Natural killer cell (primary cell): Measurements from ENCODE around the gene ARID1B. TPM values are rescaled to one million over a fixed set of nuclear protein-coding genes. Genes with fewer than 3 reads are reported as not detected.
A peak's percentile ranks its signal among the peaks of the same experiment; 100 is the strongest.

ENCODE experiments used
- ATAC-seq, 3 donors: fragments of 150-1000 bp in 2 of 3; fragments of 200-7000 bp in 1 of 3; cut with Tn5 transposase; 1 replicate in 1 of 3; 2 replicates in 2 of 3; pipeline ENCODE4 v1.10.0; 2021; ENCODE audit warnings: mild to moderate bottlenecking in 2 of 3, moderate library complexity in 2 of 3
- DNase-seq, 2 donors: peaks; one replicate each; pipeline versions ENCODE4 v3.0.0 to v3.0.0-alpha.2; 2013 to 2021; ENCODE audit warnings: mixed read lengths in 1 of 2
- H3K27ac ChIP-seq: one replicate; pipeline ENCODE4 v1.5.1; 2013; ENCODE audit warnings: mild to moderate bottlenecking, low read length
- H3K27me3 ChIP-seq: one replicate; pipeline ENCODE4 v1.6.1; 2013; ENCODE audit warnings: low read length; ENCODE audit not compliant: control insufficient read depth, insufficient read depth
- H3K36me3 ChIP-seq: one replicate; pipeline ENCODE4 v1.6.1; 2013; ENCODE audit warnings: low read length; ENCODE audit not compliant: control insufficient read depth, insufficient read depth
- H3K4me1 ChIP-seq: one replicate; pipeline ENCODE4 v1.6.1; 2013; ENCODE audit warnings: low read length; ENCODE audit not compliant: control insufficient read depth, insufficient read depth
- H3K4me3 ChIP-seq: one replicate; pipeline ENCODE4 v1.5.1; 2013; ENCODE audit warnings: low read length
- H3K9me3 ChIP-seq: one replicate; pipeline ENCODE4 v1.6.1; 2013; ENCODE audit warnings: low read length; ENCODE audit not compliant: control insufficient read depth, insufficient read depth
- H3K27ac Mint-ChIP-seq, 2 donors: one replicate each; pipeline ENCODE4 v1.8.0; 2022; ENCODE audit warnings: mild to moderate bottlenecking in 2 of 2, mixed read lengths in 2 of 2, moderate library complexity in 1 of 2
- H3K27me3 Mint-ChIP-seq, 2 donors: one replicate each; pipeline ENCODE4 v1.8.0; 2022; ENCODE audit warnings: low read depth in 2 of 2, mixed read lengths in 2 of 2
- H3K36me3 Mint-ChIP-seq: one replicate; pipeline ENCODE4 v1.8.0; 2022; ENCODE audit warnings: mixed read lengths
- H3K4me1 Mint-ChIP-seq, 2 donors: one replicate each; pipeline ENCODE4 v1.8.0; 2022; ENCODE audit warnings: mixed read lengths in 2 of 2
- H3K4me3 Mint-ChIP-seq: one replicate; pipeline ENCODE4 v1.8.0; 2022; ENCODE audit warnings: mild to moderate bottlenecking, moderate library complexity, mixed read lengths
- H3K9me3 Mint-ChIP-seq, 2 donors: one replicate each; pipeline ENCODE4 v1.8.0; 2022; ENCODE audit warnings: mixed read lengths in 2 of 2
- WGBS: methylation state at CpG from one replicate; pipeline ENCODE4 v1.1.7; 2013; ENCODE audit warnings: missing lambda C conversion rate; ENCODE audit not compliant: insufficient coverage; 5-methylcytosine and 5-hydroxymethylcytosine counted together
- intact Hi-C: fragments of 100-400 bp; cut with micrococcal nuclease; formaldehyde crosslinking; loops from one replicate; pipeline ENCODE4 v1.14.2; 2022
- total RNA-seq, 4 donors: library from RNA; stranded (reverse); fragments of 120-200 nt in 1 of 4; gene quantifications; one replicate each; pipeline versions ENCODE4 v1.2.3 to v1.2.4, GENCODE V29; 2013 to 2022
- TF ChIP-seq, protein P1 (sequence below): fragments of 200-600 bp; IDR thresholded peaks from one replicate; pipeline ENCODE4 v1.8.0; 2022; ENCODE audit warnings: antibody characterized with exemption

ARID1B gene
- total RNA-seq, 3 donors from 2014 or later (not counting 1 experiment from before 2014, with no cell fraction given): 180 to 201 (median 189) TPM

GRCh38 chr6:156998794-156999330 is 221.7 kb downstream of the ARID1B start:
- peaks cover 4% of the 10 kb centered on the region for H3K4me1 ChIP-seq
- intact Hi-C loops: no loop called here
- H3K27me3 ChIP-seq: no peaks in the 10 kb centered on the region
- DNase-seq (no peak), ATAC-seq (no peak)
- peaks cover 49 to 50% of the 10 kb centered on the region in 2 donors for H3K4me1 Mint-ChIP-seq
- TF ChIP-seq, protein P1, sequence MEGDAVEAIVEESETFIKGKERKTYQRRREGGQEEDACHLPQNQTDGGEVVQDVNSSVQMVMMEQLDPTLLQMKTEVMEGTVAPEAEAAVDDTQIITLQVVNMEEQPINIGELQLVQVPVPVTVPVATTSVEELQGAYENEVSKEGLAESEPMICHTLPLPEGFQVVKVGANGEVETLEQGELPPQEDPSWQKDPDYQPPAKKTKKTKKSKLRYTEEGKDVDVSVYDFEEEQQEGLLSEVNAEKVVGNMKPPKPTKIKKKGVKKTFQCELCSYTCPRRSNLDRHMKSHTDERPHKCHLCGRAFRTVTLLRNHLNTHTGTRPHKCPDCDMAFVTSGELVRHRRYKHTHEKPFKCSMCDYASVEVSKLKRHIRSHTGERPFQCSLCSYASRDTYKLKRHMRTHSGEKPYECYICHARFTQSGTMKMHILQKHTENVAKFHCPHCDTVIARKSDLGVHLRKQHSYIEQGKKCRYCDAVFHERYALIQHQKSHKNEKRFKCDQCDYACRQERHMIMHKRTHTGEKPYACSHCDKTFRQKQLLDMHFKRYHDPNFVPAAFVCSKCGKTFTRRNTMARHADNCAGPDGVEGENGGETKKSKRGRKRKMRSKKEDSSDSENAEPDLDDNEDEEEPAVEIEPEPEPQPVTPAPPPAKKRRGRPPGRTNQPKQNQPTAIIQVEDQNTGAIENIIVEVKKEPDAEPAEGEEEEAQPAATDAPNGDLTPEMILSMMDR: no peak
- no peaks in the 10 kb centered on the region for H3K36me3 Mint-ChIP-seq
- H3K9me3 Mint-ChIP-seq: no peaks in the 10 kb centered on the region
- H3K36me3 ChIP-seq: no peaks in the 10 kb centered on the region
- no peaks in the 10 kb centered on the region for H3K27me3 Mint-ChIP-seq
- 100% methylated on average over 6 of the region's 7 CpGs for WGBS
- H3K27ac Mint-ChIP-seq: no peak overlapping the region
- H3K9me3 ChIP-seq: no peaks in the 10 kb centered on the region
- H3K4me3 ChIP-seq: no peak overlapping the region
- H3K27ac ChIP-seq: no peak overlapping the region
- H3K4me3 Mint-ChIP-seq: no peak overlapping the region

GRCh38 chr6:156999762-157000161 is 222.6 kb downstream of the ARID1B start:
- peaks cover 3% of the 10 kb centered on the region for H3K4me1 ChIP-seq
- intact Hi-C loops: no loop called here
- H3K9me3 ChIP-seq: no peaks in the 10 kb centered on the region
- ATAC-seq (no peak), DNase-seq (no peak)
- TF ChIP-seq, protein P1: no peak
- no peak overlapping the region for H3K4me3 ChIP-seq
- no peaks in the 10 kb centered on the region for H3K9me3 Mint-ChIP-seq
- H3K27me3 ChIP-seq: no peaks in the 10 kb centered on the region
- no peak overlapping the region for H3K4me3 Mint-ChIP-seq
- no peaks in the 10 kb centered on the region for H3K36me3 ChIP-seq
- no peak overlapping the region for H3K27ac ChIP-seq
- no peaks in the 10 kb centered on the region for H3K36me3 Mint-ChIP-seq
- H3K27ac Mint-ChIP-seq: peak overlapping the region in 1 of 2 donors; percentile 4
- H3K27me3 Mint-ChIP-seq: no peaks in the 10 kb centered on the region
- H3K4me1 Mint-ChIP-seq: peaks cover 44 to 47% of the 10 kb centered on the region in 2 donors
- 100% methylated on average over 3 of the region's 3 CpGs for WGBS

- no peaks in the 10 kb centered on the region for H3K27me3 ChIP-seq
- no peaks in the 10 kb centered on the region for H3K4me1 ChIP-seq
- H3K27ac ChIP-seq: no peak overlapping the region
- Mint-ChIP-seq H3K4me1 (peaks cover 44% of the 10 kb centered on the region in 2 donors), H3K9me3 (no peaks in the 10 kb centered on the region), H3K27me3 (no peaks in the 10 kb centered on the region), H3K4me3 (no peak overlapping the region), H3K27ac (peak overlapping the region in 1 of 2 donors; percentile 2), H3K36me3 (no peaks in the 10 kb centered on the region)
- TF ChIP-seq, protein P1: no peak
- H3K36me3 ChIP-seq: no peaks in the 10 kb centered on the region
- WGBS: 97% methylated on average over 12 of the region's 12 CpGs
- no peak for DNase-seq
- no peak for ATAC-seq
- H3K9me3 ChIP-seq: no peaks in the 10 kb centered on the region
- no peak overlapping the region for H3K4me3 ChIP-seq
- intact Hi-C loops: no loop called here
Observed at GRCh38 chr6:157001716-157002115, 224.5 kb downstream of the ARID1B start.

DNA sequence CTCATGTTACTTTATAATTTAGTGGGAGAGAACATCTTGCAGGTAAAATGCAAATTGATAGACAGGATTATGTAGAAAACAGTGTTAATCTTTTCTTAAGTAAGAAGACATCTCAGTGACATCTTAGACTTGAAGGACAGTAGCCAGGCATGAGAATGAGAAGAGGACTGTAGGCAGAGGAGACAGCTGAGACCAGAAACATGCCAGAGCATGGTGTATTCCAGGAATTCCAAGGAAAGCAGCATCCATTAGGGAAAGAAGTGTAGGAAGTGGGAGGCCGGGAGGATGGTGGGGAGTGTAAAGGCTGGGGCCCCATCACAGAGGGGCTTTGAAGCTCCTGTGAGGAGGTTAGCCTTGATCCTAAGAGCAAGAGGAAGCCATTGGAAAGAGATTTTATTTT is 225.6 kb downstream of the ARID1B start:
- TF ChIP-seq, protein P1: no peak
- no peak overlapping the region for H3K4me3 Mint-ChIP-seq
- Histone ChIP-seq H3K27me3 (no peaks in the 10 kb centered on the region), H3K27ac (no peak overlapping the region), H3K4me3 (no peak overlapping the region), H3K36me3 (no peaks in the 10 kb centered on the region), H3K9me3 (no peaks in the 10 kb centered on the region), H3K4me1 (no peaks in the 10 kb centered on the region)
- peak overlapping the region; percentile 2 to 11 for H3K27ac Mint-ChIP-seq
- H3K27me3 Mint-ChIP-seq: no peaks in the 10 kb centered on the region
- no peaks in the 10 kb centered on the region for H3K36me3 Mint-ChIP-seq
- H3K4me1 Mint-ChIP-seq: peaks cover 41 to 42% of the 10 kb centered on the region in 2 donors
- ATAC-seq (no peak), DNase-seq (no peak)
- no peaks in the 10 kb centered on the region for H3K9me3 Mint-ChIP-seq
- 100% methylated on average over 1 of the region's 1 CpG for WGBS
- intact Hi-C loops: no loop called here
